NCI-H128 (cell line): ENCODE measurements around the gene CCDC47.

Experiments used
- DNase-seq: peaks from one replicate; lab custom pipeline; 2025; ENCODE audit not compliant: unreplicated experiment; lab: John Stamatoyannopoulos, UW

Gene CCDC47

GRCh38 chr17:63699638-63700527, 73.5 kb downstream of the CCDC47 start, which contains the start of gene LIMD2:
LIMD2 (minus strand) TSS chr17:63700125; CDS start chr17:63699298, 827 bp downstream.
- DNase-seq: no peak

DNA sequence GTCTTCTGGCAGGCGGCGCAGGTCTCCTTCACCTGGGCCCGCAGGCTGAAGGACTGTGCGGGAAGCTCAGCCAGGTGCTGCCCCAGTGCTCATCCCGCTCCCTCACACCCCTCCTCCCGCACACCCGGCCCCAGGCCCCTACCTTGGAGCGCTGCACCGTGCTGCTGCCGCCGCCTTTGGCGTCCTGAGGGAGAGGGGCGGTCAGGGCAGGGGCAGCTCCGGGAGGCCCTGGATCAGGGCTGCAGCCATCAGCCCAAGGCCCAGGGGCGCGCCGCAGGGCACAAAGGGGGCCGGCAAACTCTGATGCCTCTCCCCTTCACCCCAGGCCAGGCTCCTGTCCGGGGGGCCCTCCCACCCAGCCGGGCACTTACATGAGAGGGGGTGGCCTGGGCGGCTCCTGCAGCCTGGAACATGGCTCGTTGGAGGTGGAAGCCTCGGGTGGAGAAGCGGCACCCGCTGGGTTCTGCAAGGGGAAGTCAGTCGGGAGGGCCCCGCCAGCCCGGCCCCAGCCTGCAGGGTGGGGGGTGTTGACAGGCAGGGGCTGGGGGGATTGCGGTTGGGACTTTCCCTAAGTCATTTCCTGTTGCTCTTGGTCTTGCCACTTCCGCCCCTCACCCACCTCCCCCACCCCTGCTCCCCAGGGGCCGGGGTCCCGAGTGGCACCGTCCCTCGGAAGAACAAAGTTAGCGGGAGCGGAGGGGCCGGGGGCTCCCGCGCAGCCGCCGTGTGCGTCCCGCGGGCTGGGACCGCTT, 74.3 kb downstream of the CCDC47 start:
- no peak for DNase-seq

- no peak for DNase-seq
Observed at GRCh38 chr17:63698381-63698885, 75.0 kb downstream of the CCDC47 start.

- no peak for DNase-seq
Observed at GRCh38 chr17:63697341-63698286, 75.8 kb downstream of the CCDC47 start.

DNA sequence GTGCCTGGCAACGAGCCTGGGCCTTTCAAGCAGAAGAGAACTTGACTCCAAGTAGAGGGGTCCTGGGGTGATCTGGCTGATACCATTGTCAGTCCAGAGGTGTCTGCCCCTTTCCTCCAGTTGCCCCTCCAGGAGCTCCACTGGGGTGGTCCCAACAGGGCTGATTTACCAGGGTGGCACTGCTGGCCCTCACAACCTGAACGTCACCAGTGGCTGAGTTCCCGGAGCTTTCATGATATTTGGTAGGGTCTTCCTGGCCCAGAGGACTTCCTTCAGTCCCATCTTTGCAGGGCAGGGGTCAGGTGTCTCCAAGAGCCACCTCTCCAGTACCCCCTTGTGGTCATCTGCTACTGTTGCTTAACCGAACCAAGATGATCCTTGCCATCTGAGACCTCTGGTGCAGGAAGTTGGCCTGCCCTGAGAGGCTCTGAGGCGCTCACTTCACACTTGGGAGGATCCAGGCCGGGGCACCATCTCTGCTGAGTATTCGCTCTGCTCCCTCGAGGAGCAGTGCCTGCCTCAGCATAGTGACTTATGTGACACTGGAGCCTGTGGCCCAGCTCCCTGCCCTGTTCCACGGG, 76.9 kb downstream of the CCDC47 start:
- no peak for DNase-seq

DNA sequence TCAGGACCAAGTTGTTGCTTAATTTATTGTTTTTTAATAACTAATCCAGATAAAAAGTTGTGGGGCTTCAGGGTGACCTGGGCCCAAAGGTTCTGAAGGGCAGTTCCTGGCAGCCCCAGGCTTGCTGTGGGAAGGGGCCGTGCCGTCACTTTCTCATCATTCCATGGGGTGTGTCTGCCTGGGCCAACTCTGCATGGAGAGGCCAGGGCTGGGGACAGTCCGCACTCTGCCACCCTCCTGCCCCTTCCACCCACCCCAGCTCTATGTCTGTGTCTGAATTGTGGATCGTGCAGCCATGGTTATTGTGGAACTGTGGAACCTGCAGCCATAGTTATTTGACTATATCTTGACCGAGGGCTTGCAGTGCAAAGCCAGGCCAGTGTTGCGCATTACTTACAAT, 77.5 kb downstream of the CCDC47 start:
- DNase-seq: no peak
